H1 (cell line): ENCODE results near the gene ASL.

Experiments
- CBX8 ChIP-seq: fragments of 300-800, 300-1000 bp; sonication (generic); IDR thresholded peaks from 2 replicates; pipeline ENCODE4 v1.7.1; 2016; ENCODE audit warnings: low read depth, low read length, borderline replicate concordance
- CREB1 ChIP-seq: IDR thresholded peaks from 2 replicates; pipeline ENCODE4 v1.6.1; 2012; ENCODE audit warnings: inconsistent platforms
- EP300 ChIP-seq, 2 experiments: IDR thresholded peaks; 1 replicate in 1 of 2; 2 replicates in 1 of 2; pipeline ENCODE4 v1.6.1; 2011 to 2012; ENCODE audit warnings: low read depth in 2 of 2, low read length in 2 of 2, mild to moderate bottlenecking in 2 of 2, borderline replicate concordance in 1 of 2, inconsistent platforms in 1 of 2, moderate library complexity in 1 of 2
- EZH2 ChIP-seq: fragments of 200-600 bp; sonication (generic); IDR thresholded peaks from 2 replicates; pipeline ENCODE4 v1.7.1; 2012; ENCODE audit warnings: low read depth, mild to moderate bottlenecking, moderate library complexity, low read length, inconsistent platforms; ENCODE audit not compliant: severe bottlenecking
- HDAC2 ChIP-seq, 2 experiments: fragments of 300-600 bp in 1 of 2; sonication (generic) in 1 of 2; IDR thresholded peaks; 2 replicates each; pipeline ENCODE4 v1.6.1; 2011 to 2012; ENCODE audit warnings: low read depth in 2 of 2, low read length in 2 of 2, mild to moderate bottlenecking in 2 of 2, moderate library complexity in 2 of 2, borderline replicate concordance in 1 of 2, inconsistent platforms in 1 of 2
- JUN ChIP-seq: IDR thresholded peaks from 2 replicates; pipeline ENCODE4 v1.6.1; 2011; ENCODE audit warnings: low read depth, mild to moderate bottlenecking, improper control_type of control experiment, low read length
- POLR2A ChIP-seq, 2 experiments: IDR thresholded peaks; 1 replicate in 1 of 2; 2 replicates in 1 of 2; pipeline ENCODE4 v1.6.1; 2011; ENCODE audit warnings: low read depth in 2 of 2, low read length in 2 of 2, mild to moderate bottlenecking in 2 of 2; ENCODE audit errors: control extremely low read depth in 1 of 2
- RAD21 ChIP-seq, 2 experiments: IDR thresholded peaks in 1 of 2; conservative IDR thresholded peaks in 1 of 2; 2 replicates each; pipeline ENCODE4 v1.6.1; 2011; ENCODE audit warnings: low read depth in 2 of 2, low read length in 2 of 2, improper control_type of control experiment in 1 of 2, inconsistent platforms in 1 of 2, mild to moderate bottlenecking in 1 of 2, moderate library complexity in 1 of 2
- SRF ChIP-seq: IDR thresholded peaks from 2 replicates; pipeline ENCODE4 v1.6.1; 2011; ENCODE audit warnings: mild to moderate bottlenecking, low read depth, low read length, moderate library complexity
- TAF7 ChIP-seq: optimal IDR thresholded peaks from 2 replicates; pipeline ENCODE3; 2011; ENCODE audit warnings: low read depth, mild to moderate bottlenecking, inconsistent platforms, low read length, moderate library complexity, borderline replicate concordance
- TCF12 ChIP-seq: IDR thresholded peaks from 2 replicates; pipeline ENCODE4 v1.6.1; 2011; ENCODE audit warnings: low read depth, mild to moderate bottlenecking, low read length
- TF ChIP-seq, protein P1 (sequence below), 3 experiments: IDR thresholded peaks; 1 replicate in 2 of 3; 2 replicates in 1 of 3; pipeline versions ENCODE4 v1.5.1 to v1.6.1; 2011; ENCODE audit warnings: low read length in 3 of 3, mild to moderate bottlenecking in 3 of 3, inconsistent platforms in 2 of 3, low read depth in 1 of 3, moderate library complexity in 1 of 3; ENCODE audit not compliant: insufficient read depth in 1 of 3; ENCODE audit errors: control extremely low read depth in 1 of 3
- TF ChIP-seq, protein P2 (sequence below): IDR thresholded peaks from 2 replicates; pipeline ENCODE4 v1.6.1; 2012; ENCODE audit warnings: inconsistent platforms
- TF ChIP-seq, protein P3 (sequence below): IDR thresholded peaks from 2 replicates; pipeline ENCODE4 v1.6.1; 2011; ENCODE audit warnings: low read length, improper control_type of control experiment

DNA sequence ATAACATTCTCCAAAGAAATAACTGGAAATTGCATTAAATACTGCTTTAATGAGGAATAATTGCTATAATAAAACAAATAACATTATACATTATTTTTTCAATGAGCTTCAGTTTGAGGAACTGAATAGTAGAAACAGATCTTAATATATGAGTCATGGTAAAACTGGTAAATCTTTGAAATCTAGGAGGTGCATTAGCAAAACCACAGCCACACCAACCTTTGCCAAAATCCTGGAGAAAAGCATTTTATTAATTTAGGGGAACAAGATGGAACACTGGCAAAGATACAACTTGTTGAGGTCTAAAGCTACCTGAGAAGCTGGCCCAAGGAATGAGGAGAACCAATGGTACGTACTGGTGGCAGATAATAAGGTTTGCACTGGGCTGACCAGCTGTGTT is 5.4 kb upstream of the ASL start:
- no peak for TF ChIP-seq TAF7
- TF ChIP-seq JUN = no peak
- TF ChIP-seq, protein P1, sequence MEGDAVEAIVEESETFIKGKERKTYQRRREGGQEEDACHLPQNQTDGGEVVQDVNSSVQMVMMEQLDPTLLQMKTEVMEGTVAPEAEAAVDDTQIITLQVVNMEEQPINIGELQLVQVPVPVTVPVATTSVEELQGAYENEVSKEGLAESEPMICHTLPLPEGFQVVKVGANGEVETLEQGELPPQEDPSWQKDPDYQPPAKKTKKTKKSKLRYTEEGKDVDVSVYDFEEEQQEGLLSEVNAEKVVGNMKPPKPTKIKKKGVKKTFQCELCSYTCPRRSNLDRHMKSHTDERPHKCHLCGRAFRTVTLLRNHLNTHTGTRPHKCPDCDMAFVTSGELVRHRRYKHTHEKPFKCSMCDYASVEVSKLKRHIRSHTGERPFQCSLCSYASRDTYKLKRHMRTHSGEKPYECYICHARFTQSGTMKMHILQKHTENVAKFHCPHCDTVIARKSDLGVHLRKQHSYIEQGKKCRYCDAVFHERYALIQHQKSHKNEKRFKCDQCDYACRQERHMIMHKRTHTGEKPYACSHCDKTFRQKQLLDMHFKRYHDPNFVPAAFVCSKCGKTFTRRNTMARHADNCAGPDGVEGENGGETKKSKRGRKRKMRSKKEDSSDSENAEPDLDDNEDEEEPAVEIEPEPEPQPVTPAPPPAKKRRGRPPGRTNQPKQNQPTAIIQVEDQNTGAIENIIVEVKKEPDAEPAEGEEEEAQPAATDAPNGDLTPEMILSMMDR (IDR thresholded peaks at IDR 0.05; ENCODE audit: control extremely low read depth in 1 of 3, insufficient read depth in 1 of 3, low read depth in 1 of 3, low read length in 3 of 3) = no peak
- no peak for TF ChIP-seq POLR2A (IDR thresholded peaks at IDR 0.05; ENCODE audit: control extremely low read depth in 1 of 2, low read depth in 2 of 2, low read length in 2 of 2)
- TF ChIP-seq, protein P2, sequence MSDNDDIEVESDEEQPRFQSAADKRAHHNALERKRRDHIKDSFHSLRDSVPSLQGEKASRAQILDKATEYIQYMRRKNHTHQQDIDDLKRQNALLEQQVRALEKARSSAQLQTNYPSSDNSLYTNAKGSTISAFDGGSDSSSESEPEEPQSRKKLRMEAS = no peak
- no peak for TF ChIP-seq RAD21 (IDR thresholded peaks at IDR 0.05 in 1 of 2, conservative IDR thresholded peaks at IDR 0.05 in 1 of 2; ENCODE audit: low read depth in 2 of 2, low read length in 2 of 2)
- no peak for TF ChIP-seq TCF12
- no peak for TF ChIP-seq HDAC2 (IDR thresholded peaks at IDR 0.05; ENCODE audit: borderline replicate concordance in 1 of 2, low read depth in 2 of 2, low read length in 2 of 2)
- TF ChIP-seq CREB1 = no peak
- no peak for TF ChIP-seq EP300 (IDR thresholded peaks at IDR 0.05; ENCODE audit: borderline replicate concordance in 1 of 2, low read depth in 2 of 2, low read length in 2 of 2)
- no peak for TF ChIP-seq EZH2
- TF ChIP-seq SRF = no peak
- TF ChIP-seq, protein P3, sequence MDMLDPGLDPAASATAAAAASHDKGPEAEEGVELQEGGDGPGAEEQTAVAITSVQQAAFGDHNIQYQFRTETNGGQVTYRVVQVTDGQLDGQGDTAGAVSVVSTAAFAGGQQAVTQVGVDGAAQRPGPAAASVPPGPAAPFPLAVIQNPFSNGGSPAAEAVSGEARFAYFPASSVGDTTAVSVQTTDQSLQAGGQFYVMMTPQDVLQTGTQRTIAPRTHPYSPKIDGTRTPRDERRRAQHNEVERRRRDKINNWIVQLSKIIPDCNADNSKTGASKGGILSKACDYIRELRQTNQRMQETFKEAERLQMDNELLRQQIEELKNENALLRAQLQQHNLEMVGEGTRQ = no peak
- no peak for TF ChIP-seq CBX8
